HG02588 (cell line): ENCODE data around the gene NCAM2.

Source experiments
- ATAC-seq: cut with Tn5 transposase; IDR thresholded peaks from one replicate; pipeline ENCODE4 v1.9.1; 2021; ENCODE audit warnings: mild to moderate bottlenecking, moderate library complexity; ENCODE audit not compliant: unreplicated experiment

NCAM2 gene

DNA sequence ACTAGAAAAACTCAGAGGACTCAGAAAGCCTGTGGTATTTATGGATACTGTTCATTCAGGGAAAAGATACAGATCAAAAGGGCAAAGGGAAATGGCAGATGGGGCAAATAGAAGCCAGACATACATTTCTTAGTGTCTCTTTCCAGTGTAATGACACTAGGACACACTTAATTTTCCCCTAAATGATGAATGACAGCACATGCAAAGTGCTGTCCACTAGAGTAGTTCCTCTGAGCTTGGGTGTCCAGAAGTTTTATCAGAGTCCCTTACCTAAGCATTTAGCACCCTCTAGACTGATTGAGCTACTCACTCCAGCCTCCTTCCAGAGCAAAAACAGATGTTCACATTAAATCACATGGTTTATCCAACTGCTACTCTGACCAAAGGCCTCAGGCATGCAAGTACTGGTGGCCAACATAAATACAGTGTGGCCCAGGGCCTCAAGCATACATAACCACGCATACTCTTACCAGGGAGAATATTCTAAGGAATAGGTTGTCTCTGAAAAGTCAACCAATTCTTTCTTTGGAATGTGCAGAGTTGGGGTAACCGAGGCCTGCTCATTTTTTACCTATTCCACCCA is 166.9 kb downstream of the NCAM2 start:
- ATAC-seq: no peak

DNA sequence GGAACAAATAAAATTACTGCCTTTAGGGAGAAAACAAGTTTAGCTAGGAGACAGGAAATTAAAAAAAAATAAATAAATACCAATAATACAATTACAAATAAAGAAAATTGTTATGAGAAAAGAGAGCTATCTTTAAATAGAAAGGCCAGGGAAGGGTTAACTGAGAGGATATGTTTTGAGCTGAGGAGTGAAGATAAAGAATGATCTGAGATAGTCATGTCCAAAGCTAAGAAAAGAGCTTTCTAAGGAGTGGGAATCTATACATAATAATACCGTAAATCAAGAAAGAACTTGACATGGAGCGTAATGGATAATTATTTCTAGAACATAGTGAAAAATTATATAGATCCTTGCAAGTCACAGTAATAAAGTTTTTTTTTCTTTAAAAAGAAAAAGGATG is 176.5 kb downstream of the NCAM2 start:
- ATAC-seq: no peak

GRCh38 chr21:21175798-21176334 is 177.7 kb downstream of the NCAM2 start:
- no peak for ATAC-seq

DNA sequence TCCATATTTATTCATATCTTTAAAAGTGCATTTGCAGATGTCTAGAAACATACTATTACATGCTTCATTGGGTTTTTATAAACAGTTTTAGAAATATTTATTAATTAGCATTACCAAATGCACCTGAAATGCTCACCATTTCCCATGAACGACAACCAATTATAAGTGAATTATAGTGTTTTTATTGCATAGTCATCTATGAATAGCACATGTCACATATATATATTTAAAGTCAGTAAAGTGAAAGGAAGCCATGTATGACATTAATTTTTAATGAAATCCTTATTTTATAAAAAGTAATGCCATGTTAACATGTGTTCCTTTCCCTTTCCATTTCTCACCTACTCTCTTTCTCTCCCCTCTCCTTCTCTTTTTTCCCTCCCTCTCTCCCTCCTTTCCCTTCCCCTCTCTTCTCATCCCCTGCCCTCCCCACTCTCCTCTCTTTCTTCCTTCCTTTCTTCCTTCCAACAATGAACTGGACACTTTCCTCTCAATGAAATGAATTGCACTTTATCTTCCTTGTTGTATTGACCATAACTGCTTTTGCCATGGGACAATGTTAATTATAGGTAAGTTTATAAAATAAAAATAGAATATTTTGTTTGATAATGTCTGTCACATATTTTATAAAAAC is 179.3 kb downstream of the NCAM2 start:
- no peak for ATAC-seq

DNA sequence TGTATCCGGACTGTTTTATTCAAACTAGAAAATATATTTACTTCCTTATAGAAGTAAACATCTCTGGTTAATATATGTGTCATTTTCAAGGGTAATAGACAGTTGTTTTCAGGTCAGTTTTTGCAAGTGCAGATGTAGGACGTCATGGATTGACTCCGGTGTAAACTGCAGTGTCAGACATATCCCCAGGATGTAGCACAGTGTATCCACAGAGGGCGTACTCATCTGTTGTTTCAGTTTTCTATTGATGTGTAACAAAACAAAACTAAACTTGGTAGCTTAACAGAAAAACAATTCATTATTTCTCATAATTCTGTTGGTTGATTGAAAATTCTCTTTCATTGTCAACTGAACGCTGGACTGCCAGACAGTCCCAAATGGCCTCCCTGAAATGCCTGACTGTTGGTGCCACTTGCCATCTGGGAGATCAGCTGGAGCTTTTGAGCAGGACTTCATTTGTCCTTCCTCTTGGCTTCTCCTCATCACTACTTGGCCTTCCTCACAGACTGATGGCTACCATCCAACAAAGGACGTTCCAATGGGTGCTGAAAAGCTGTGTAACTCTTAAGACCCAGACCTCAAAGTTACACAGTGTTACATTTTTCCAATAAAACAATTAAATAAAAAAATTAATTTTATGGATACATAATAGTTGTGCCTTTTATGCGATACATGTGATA is 181.6 kb downstream of the NCAM2 start:
- no peak for ATAC-seq

DNA sequence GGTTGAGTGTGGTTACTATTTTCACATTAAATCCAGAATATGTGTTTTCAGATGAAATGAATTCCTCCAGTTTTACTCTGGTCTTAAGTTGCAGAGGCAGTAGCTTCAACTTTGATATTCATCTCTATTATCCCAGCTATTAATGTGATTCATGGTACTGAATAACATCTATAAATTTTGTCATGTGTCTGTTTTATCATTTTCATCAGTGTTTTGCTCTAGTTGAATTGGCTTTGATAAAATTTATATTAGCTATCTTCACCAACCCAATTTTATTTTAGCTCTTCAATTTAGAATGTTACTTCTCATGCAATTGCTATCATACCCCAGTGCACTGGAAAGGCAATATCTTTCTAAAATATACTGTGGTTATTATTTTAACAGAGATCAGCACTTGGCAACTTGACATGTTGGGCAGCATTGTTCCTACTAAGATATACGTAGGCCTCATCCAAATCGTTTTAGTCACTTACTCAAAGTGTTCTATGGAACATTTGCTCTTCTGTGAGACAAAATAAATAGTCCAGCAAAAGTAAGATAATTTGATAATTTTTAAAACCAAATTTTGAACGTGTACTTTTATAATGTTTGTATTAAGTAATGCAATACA is 184.3 kb downstream of the NCAM2 start:
- no peak for ATAC-seq

GRCh38 chr21:21183092-21183491 is 184.9 kb downstream of the NCAM2 start:
- ATAC-seq: no peak

DNA sequence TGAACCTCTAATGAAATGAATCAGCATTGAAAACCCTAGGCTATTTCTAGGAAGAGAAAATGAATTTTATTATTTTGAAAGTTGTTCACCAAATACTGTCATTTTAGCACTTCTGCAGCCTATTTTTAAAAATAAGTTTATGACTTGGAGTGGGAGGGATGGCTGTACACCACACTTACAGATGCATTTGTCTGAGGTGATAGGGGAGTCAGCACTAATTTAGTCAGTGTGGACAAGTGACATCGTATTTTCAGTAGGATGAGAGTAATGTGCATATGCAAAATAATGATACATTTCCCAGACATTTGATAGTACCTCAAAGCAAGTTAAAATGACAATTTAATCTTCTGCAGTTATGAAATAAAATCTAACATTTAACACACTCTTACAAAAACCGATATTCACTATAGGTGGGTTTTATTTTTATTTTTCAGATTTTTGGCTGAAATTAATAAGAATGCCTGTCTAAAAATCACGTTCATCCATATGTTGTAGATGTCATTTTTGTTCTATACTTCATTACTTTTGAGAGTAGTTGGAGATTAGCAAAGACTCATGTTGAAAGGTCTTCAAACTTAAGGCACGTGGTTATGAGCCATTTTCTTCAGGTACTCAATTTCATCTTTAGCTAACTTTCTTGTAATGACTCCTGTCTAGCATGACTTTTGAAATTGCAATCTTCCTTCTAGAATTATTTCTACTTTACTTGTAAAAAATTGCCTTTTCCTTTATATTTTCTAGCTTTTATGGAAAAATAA is 186.7 kb downstream of the NCAM2 start:
- no peak for ATAC-seq

- no peak for ATAC-seq
These were observed 189.4 kb downstream of the NCAM2 start for GRCh38 chr21:21187579-21187978.

DNA sequence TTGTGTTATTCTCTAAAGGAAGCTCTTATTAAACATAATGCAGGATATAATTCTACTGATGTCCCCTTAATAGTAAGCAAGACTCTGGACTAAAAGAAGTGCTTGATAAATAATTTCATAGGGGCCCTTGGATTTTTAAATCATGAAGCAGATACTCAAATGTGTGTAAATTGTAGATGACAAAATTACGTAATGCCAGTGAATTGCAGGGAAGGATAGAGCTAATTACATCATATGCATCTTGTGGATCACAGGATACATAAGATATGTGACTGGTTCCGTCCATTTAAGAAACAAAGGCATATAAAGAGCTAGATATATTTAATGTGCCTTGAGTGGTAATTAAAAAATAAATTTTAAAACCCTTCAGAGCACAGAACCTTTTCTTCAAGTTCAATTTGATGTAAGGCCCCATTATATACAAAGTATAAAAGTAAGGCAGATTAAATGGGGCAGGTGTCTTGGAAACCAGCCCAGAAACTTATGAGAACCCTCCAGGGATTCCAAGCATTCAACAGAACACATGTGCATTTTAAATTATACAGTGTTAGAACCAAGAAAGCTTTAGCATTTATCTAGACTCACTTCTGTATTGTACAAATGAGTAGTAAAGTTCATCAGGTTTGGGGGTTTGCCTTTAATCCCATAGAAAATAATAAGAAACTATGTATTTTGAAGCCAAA is 190.4 kb downstream of the NCAM2 start:
- no peak for ATAC-seq

- ATAC-seq: no peak
These were observed 197.3 kb downstream of the NCAM2 start for GRCh38 chr21:21195417-21195943.

DNA sequence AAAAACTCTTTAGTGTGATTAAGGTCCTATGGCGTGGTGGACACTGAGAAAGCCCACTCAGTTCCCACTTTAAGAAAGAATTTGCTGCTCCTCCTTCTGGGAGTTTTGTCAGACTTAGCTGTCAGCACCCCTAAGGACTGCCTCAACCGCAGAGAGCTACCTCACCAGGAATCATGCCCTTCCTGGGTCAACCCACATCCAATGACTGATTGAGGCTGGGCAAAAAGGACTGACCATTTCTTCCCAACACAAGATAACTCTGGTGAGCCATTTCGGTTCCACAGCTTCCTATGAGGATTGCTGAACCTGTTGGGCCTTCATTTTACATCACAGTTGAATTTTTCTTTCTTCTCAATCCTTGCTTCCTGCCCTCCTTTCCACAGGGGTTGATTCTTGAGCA is 197.9 kb downstream of the NCAM2 start:
- ATAC-seq: no peak

GRCh38 chr21:21196848-21197247 is 198.6 kb downstream of the NCAM2 start:
- no peak for ATAC-seq

DNA sequence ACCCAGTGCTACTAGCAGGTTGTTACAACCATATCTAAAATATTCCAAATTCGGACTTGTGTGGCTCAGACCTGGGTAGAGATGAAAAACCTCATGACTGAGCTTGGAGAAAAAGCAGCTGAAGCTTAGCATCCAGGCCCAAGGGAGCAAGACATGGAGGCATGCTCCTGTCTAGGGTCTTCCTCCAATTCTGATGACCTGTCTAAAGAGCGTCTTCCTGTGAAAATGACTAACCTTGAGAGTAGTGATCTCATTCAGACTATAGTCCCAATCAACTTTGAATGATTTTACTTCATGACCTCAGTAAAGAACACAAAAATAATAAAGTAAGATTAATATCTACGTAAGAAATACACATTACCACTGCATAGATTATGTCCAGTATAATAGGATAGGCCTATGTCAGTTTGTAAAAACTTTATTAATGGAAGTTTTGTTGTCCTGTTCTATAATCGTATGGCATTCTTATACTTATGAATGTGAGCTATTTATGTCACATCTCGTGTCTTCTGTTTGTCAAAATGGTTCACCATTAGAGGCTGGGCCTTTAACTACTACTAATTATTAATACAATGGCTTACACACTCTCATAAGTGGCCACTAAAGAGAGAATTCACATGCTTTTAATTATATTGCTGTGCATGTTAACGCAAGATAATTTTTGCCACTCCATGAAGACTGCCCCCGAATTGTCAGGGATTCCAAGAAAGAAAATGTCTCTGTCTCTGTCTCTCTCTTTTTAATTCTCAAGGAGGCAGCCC is 201.3 kb downstream of the NCAM2 start:
- ATAC-seq: no peak

- ATAC-seq: no peak
These were observed 202.1 kb downstream of the NCAM2 start for GRCh38 chr21:21200103-21200938.

- no peak for ATAC-seq
These were observed 202.9 kb downstream of the NCAM2 start for GRCh38 chr21:21200939-21201615.

DNA sequence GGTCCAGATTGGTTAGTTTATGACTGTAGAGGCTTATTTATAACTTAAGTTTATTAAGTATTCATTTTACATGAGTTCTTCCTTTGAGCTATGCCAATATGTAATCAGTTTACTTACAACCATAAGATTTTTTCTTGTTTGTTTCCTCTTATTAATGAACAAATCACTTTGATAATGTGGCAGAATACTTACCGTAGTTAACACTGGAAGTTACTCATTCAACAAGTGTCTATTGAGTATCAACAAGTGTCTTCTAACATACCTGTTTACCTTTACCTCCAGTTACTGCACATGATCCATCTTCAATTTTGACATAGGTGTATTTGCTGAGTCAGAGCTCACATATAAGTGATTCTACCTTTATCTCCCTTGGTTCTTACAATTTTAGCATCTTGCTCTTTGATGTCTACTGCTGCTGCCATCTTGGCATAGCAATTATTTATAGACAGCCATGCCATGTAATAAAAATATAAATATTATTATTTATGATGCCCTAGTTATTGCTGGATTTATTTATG is 205.7 kb downstream of the NCAM2 start:
- no peak for ATAC-seq
